HG03066 (cell line): ENCODE measurements around the gene FBXL7.

Source experiments
- ATAC-seq: cut with Tn5 transposase; IDR thresholded peaks from one replicate; pipeline ENCODE4 v1.9.1; 2021; ENCODE audit warnings: low read depth; ENCODE audit not compliant: unreplicated experiment

FBXL7 gene

DNA sequence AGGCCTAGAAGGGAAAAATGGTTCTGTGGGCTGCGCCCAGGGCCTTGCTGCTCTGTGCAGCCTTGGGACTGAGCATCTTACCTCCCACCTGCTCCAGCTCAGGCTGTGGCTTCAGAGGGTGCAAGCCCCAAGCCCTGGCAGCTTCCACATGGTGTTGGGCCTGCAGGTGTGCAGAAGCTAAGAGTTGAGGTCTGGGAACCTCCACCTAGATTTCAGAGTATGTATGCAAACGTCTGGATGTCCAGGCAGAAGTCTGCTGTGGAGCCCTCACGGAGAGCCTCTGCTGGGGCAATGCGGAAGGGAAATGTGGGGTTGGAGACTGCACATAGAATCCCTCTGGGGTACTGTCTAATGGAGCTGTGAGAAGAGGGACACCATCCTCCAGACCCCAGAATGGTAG lies 36.0 kb downstream of the FBXL7 start:
- ATAC-seq = no peak

DNA sequence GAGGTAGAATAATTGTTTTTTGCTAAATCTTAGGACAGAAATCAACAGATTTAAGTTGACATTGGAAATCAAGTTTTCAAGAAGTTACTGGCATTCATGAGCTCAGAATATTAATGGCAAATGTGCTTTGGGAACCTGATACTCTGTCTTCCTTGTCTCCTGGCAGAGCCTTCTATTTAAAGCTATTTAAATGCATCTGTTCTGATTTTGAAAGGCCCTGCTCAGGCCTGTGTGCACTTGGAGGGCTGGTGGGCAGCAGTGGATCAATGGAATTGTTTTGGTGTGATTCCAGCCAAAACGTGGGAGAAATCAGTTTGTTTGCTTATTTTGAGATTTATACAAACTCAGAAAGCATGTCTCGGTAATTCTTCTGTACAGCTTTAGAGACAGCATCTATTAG lies 38.5 kb downstream of the FBXL7 start:
- ATAC-seq = no peak

DNA sequence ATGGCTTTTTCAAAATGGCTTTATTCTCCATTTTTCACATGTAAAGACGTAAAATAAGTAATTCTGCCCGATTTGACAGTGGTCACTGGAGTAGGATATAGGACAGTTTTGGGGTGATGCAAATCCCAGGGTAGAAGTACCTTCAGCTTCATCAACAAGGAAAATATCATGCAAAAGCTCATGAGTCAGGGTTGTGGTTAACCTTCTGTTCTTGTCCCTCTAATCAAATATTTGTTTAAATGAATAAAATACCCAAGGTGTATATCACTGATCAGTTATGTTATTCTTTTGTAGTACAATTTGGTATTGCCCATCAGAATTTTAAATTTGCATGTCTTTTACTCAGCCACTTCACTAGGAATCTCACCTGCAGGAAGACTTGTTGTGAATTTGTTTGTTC lies 40.0 kb downstream of the FBXL7 start:
- no peak for ATAC-seq

DNA sequence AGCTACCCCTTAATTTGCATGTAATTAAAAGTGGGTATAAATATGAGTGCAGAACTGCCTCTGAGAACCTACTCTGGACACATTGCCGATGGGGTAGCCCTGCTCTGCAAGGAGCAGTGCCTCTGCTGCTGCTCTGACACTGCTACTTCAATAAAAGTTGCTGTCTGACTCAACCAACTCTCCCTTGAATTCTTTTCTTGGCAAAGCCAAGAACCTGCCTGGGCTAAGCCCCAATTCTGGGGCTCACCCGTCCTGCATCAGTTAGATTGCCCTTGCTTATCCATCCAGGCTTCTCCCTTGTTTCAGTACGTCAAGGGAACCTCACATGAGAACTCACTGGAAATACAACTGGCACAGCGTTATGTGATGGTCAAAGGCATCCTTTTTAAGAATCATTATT lies 44.1 kb downstream of the FBXL7 start:
- no peak for ATAC-seq

DNA sequence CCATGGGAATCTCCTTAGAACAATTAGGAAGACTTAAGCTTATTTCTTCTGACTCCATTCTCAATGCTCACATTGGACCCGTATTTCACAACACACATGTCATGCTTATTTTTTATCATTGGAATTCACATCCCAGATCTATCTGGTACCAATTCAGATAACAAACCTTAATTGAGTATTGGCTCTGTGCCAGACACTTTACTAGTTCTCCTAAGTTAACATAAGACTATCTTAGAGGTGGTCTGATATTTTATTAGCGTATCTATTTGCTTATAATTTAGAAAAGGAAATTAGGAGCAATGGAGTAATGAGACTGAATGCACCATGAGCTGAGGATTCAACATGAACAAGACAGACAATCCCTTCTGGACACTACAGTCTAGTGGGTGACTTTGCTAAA lies 45.1 kb downstream of the FBXL7 start:
- ATAC-seq = no peak

DNA sequence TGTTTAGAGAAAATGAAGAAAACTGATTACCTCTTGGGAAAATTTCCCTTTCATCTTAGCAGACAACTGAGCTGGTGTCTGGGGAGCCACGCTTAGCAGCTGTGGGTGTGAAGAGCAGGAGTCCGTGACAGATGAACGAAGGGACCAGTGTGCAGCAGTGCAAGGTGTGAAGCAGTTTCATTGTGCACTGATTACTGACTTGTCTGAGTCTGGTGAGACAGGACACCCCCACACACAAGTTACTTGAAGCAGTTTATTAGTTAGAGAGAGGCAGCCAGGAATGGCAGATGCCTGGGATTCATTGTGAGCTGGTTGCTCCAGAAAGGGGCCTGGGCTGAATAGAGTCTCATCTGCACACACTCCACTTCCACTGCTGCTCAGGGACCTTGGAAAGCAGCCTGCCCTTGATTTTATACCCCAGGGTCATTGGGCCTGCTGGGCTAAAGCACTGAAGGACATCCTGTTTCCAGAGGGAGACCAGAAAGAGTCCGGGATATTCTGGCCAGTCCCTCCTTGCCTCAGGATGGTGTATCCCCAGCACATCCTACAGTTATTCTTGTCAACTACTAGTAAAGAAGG lies 47.4 kb downstream of the FBXL7 start:
- ATAC-seq = no peak

- no peak for ATAC-seq
These were observed 50.0 kb downstream of the FBXL7 start for GRCh38 chr5:15549961-15550360.

- ATAC-seq = no peak
These were observed 50.6 kb downstream of the FBXL7 start for GRCh38 chr5:15550502-15551112.

GRCh38 chr5:15551113-15551504 lies 51.1 kb downstream of the FBXL7 start:
- ATAC-seq = no peak

DNA sequence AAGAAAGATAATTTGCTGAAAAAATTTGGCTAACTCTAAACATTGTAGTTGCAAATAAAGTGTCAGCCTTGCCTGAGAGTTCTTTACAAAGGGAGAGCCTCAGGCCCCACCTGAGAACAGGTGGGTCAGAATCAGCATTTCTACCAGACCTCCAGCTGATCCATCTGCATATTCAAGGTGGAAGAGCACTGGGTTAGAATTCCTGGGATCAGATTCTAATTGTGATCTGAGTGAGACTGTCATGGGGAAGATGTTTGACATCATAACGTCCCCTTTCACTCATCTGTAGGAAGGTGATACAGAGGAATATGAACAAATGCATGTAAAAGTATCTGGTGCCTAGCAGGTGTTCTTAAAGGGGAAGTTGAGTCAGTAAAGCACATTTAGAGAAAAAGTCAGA lies 54.6 kb downstream of the FBXL7 start:
- ATAC-seq = no peak

DNA sequence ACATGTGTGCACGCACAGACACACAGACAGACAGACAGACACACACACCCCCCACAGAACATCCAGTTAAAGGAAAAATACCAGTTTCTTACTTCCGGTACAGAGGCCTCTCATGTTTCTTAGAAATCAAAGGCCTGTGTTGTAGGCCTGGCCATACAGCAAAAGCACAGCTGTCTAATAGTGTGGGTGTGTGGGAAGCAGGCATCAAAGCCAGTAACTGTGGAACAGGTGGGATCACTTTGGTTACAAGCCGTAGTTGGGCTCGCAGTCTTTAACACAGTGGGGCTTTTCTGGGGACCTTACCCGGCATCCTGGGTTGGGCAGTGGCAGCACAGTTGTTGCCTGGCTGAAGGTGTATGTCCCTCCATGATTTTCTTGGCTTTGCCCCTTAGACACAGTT lies 55.2 kb downstream of the FBXL7 start:
- ATAC-seq = no peak

DNA sequence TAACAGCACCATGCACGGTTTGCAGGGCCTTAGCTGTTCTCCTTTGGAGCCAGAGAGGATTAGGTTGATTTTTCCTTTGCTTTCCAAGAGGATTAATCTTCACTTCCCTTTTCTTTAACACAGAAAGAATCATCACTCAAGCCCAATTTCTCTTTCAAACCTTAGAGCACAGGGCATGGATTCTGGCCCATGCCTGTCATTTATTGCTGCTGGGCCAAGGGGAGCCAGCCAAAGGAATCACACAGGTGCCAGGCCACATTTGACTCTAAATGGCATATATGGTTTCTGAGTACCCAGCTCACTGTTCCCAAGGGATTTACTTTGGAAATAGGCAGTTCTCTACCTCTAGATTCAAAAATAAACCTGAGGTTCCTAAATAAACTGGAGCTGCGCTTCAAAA lies 58.3 kb downstream of the FBXL7 start:
- ATAC-seq = no peak

GRCh38 chr5:15558681-15559080 lies 58.7 kb downstream of the FBXL7 start:
- ATAC-seq = no peak

DNA sequence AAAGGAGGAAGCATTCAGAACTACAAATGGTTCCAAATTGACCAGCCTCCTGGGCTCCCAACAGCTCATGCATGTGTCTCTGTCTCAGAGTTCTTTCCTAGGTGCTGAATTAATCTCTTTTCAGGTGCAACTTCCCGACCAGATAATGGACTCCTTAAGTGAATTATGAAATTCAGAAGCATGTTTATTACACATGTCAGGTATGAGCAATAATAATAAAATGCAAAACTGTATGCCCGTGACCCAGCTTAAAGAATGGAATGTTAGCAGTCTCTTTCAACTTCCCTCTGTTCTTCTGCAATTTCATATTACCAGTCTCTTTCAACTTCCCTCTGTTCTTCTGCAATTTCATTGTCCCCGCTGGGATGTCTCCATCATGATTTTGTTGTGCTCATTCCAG lies 60.4 kb downstream of the FBXL7 start:
- ATAC-seq = no peak

DNA sequence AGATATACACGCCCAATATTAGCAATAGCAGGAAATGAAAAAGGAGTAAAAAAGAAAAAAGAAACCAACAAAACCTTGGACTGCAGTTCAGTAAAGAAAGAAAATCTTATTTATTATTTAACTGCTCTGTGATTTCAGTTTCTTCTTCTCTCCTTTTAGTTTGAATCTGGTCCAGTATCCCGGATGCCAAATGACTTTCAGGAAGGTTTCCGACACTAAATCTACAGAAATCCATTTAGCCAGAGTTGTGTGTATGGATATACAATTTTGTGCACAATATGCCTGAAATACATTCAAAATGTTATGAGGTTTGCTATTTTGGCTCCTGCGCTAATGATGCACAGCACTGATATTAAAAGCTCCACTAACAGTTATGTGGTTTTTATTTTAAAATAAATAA lies 64.5 kb downstream of the FBXL7 start:
- ATAC-seq = no peak

DNA sequence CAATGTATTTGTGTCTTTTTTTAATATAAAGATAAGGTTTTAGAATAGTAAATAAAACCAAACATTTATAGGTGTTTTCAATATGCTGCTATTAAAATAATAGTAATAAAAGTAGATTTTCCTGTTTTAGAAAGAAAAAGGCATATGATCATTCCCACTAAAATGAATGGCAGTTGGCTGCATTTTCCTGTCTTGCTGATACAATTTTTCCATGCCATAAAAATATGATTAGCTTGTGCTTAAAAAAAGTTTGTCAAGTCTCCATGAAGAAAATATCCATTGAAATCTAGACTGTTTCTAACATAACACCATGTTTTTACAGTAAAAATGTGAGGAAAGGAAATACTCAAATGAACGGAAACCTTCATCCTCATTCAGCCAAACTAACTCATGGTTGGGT lies 65.0 kb downstream of the FBXL7 start:
- ATAC-seq = no peak

- no peak for ATAC-seq
These were observed 66.3 kb downstream of the FBXL7 start for GRCh38 chr5:15566306-15566705.

- ATAC-seq = no peak
These were observed 66.8 kb downstream of the FBXL7 start for GRCh38 chr5:15566789-15567188.

- ATAC-seq = no peak
These were observed 70.5 kb downstream of the FBXL7 start for GRCh38 chr5:15570491-15570890.

GRCh38 chr5:15571081-15571480 lies 71.1 kb downstream of the FBXL7 start:
- no peak for ATAC-seq

DNA sequence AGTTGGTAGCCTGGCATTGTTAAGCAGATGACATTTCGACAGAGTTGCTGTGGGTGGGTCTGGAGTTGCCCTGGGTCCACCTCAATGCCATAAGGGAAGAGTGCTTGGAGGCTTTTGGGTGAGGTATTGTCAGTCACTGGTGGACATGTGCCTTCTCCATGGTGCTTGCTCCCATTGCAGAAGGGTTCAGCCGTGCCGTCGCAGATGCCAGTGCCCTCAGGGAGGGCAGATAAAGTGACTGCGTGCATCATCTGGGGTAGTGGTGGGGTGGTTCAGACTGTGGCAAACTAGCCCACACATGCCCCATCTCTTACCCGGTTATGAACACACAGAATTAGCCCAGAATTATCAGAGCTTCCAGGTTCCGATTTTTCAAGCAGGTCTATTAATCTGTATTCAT lies 71.6 kb downstream of the FBXL7 start:
- no peak for ATAC-seq

DNA sequence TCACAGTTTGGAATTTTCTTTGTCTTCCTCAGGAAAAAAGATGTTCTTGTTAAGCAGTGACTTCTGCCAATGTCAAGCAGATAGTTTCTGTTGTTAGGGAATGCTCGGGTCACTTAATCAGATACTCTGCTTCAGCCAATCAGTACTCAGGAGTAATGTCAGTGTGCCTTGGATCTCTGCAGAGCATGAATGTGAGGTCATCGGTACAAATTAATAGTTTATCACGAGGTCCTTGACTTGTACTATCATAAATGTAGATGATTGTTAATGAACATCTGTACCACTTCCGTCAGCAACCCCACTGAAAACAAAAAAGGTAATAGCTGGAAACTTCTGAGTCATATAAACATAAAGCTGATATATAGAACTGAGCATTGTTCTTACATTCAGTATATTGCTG lies 73.6 kb downstream of the FBXL7 start:
- no peak for ATAC-seq

- ATAC-seq = no peak
These were observed 74.1 kb downstream of the FBXL7 start for GRCh38 chr5:15574128-15574527.
